Testis (tissue), 3 donors: ENCODE measurements around the gene RNU5D-1. TPM values are rescaled to one million over a fixed set of nuclear protein-coding genes. Genes with fewer than 3 reads are reported as not detected.

ENCODE experiments used
- DNase-seq: peaks from one replicate; pipeline ENCODE4 v3.0.0-alpha.2; 2019
- H3K27ac ChIP-seq, 2 donors: fragments of 200-600 bp; sonication (generic); one replicate each; pipeline ENCODE4 v1.5.1; 2019
- H3K27me3 ChIP-seq: fragments of 200-600 bp; sonication (generic); one replicate; pipeline ENCODE4 v1.5.1; 2019
- H3K36me3 ChIP-seq: fragments of 200-600 bp; sonication (generic); one replicate; pipeline ENCODE4 v1.5.1; 2017; ENCODE audit warnings: low read depth; ENCODE audit errors: missing control alignments
- H3K4me1 ChIP-seq: fragments of 200-600 bp; sonication (generic); one replicate; pipeline ENCODE4 v1.5.1; 2019
- H3K4me3 ChIP-seq, 2 donors: fragments of 200-600 bp; sonication (generic); one replicate each; pipeline ENCODE4 v1.5.1; 2017 to 2019
- H3K9me3 ChIP-seq: fragments of 200-600 bp; sonication (generic); one replicate; pipeline ENCODE4 v1.5.1; 2017
- POLR2A ChIP-seq: fragments of 450-650 bp; IDR thresholded peaks from one replicate; pipeline ENCODE4 v1.6.1; 2017; ENCODE audit warnings: antibody characterized with exemption, mild to moderate bottlenecking, moderate library complexity
- WGBS, 2 donors: methylation state at CpG; one replicate each; pipeline ENCODE4 v1.1.5; 2018; 5-methylcytosine and 5-hydroxymethylcytosine counted together
- intact Hi-C: fragments of 100-400 bp; cut with DNase I; formaldehyde crosslinking; loops from one replicate; pipeline ENCODE4 v1.15.1; 2023; ENCODE audit warnings: low total_unique reads
- polyA plus RNA-seq: library from polyadenylated mRNA; stranded (reverse); fragments of 350-450 nt; fragmentation: Illumina TruSeq; extraction: RNeasy Lipid Tissue Mini Kit (QIAGEN cat#74804); gene quantifications from one replicate; pipeline ENCODE4 v1.2.3, GENCODE V29; 2014; ENCODE audit warnings: low read depth, low replicate concordance; ENCODE audit not compliant: insufficient read depth
- total RNA-seq, 2 donors: library from RNA; depleted of rRNA; stranded (reverse); fragments of >200 nt; gene quantifications; one replicate each; pipeline ENCODE4 v1.2.3, GENCODE V29; 2016
- TF ChIP-seq, protein P1 (sequence below), 3 experiments: fragments of 450-650 bp in 2 of 3; fragments of 200-600 bp in 1 of 3; sonication (generic) in 1 of 3; IDR thresholded peaks; one replicate each; pipeline ENCODE4 v1.5.1; 2016 to 2019; ENCODE audit warnings: antibody characterized with exemption in 3 of 3, mild to moderate bottlenecking in 2 of 3, moderate library complexity in 1 of 3

The RNU5D-1 gene
- total and polyA plus RNA-seq, 3 donors from 2014 or later, result not detected

DNA sequence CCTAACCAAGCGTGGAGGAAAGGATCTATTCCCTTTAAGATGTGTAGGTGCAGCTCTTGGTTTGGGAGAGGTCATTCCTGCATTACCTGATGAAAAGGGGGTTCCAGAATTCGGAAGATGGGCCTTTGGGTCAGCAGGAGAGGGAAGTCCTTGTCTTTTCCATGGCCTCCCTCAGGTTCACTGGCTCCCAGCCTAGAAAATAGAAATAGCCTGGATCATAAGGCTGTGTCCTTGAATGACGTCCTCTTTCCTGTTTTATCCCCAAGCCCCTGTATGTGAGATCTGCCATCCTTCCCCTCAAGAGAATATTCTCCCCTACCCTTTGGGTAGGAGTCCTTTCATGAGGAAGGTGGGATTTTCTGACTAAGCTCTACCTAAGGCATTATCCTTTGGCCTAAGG, 29.9 kb upstream of the RNU5D-1 start:
- TF ChIP-seq, protein P1, sequence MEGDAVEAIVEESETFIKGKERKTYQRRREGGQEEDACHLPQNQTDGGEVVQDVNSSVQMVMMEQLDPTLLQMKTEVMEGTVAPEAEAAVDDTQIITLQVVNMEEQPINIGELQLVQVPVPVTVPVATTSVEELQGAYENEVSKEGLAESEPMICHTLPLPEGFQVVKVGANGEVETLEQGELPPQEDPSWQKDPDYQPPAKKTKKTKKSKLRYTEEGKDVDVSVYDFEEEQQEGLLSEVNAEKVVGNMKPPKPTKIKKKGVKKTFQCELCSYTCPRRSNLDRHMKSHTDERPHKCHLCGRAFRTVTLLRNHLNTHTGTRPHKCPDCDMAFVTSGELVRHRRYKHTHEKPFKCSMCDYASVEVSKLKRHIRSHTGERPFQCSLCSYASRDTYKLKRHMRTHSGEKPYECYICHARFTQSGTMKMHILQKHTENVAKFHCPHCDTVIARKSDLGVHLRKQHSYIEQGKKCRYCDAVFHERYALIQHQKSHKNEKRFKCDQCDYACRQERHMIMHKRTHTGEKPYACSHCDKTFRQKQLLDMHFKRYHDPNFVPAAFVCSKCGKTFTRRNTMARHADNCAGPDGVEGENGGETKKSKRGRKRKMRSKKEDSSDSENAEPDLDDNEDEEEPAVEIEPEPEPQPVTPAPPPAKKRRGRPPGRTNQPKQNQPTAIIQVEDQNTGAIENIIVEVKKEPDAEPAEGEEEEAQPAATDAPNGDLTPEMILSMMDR (IDR thresholded peaks at IDR 0.05), result no peak
- no peak for TF ChIP-seq POLR2A
- Histone ChIP-seq H3K27me3 (no peaks in the 10 kb centered on the region), H3K36me3 (no peaks in the 10 kb centered on the region), H3K9me3 (no peaks in the 10 kb centered on the region), H3K4me3 (no peak overlapping the region), H3K4me1 (no peaks in the 10 kb centered on the region), H3K27ac (no peak overlapping the region)
- DNase-seq, result no peak
- intact Hi-C loops, result no loop called here
- 73 to 74% methylated on average over 3 of the region's 3 CpGs for WGBS, 2 donors

DNA sequence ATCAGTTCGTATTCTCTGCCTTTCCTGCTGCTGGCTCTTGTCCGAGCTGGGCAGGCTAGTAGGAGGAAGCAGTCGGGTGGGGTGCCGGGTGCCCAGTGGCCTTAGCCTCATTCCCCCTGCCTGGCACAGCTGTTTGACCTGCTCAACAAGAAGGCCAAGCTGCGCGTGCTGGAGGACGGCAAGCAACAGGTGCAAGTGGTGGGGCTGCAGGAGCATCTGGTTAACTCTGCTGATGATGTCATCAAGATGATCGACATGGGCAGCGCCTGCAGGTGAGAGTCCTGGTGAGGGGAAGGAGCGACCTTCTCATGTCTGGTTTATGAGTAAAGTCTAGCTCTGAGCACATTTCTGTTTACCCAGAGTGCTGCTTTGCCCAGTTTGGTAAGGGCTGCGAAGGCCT, 28.1 kb upstream of the RNU5D-1 start:
- H3K27me3 ChIP-seq, result no peaks in the 10 kb centered on the region
- no peak for DNase-seq
- no peaks in the 10 kb centered on the region for H3K36me3 ChIP-seq
- intact Hi-C loops, result no loop called here
- no peak overlapping the region for H3K27ac ChIP-seq
- TF ChIP-seq, protein P1 (IDR thresholded peaks at IDR 0.05), result no peak
- TF ChIP-seq POLR2A, result no peak
- no peak overlapping the region for H3K4me3 ChIP-seq
- H3K4me1 ChIP-seq, result no peaks in the 10 kb centered on the region
- H3K9me3 ChIP-seq, result no peaks in the 10 kb centered on the region
- WGBS, 2 donors, result 78 to 95% methylated on average over 6 to 11 of the region's 11 CpGs

DNA sequence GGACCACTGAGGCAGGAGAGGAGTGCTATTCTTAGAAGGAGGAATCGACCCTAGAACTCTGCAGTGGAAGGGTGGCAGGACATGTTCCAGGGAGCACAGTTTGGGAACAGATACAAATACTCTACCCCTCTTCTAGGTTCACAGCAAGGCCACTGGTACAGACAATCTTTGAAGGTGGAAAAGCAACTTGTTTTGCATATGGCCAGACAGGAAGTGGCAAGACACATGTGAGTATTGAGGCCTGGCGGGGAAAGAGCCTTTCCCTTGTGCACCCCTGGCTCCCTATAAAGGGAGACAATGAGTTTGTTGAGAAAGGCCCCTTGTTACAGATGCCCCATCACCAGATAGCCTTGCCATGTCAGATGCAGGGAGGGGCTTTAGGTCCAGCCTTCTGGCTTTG, 26.4 kb upstream of the RNU5D-1 start:
- H3K4me3 ChIP-seq, result no peak overlapping the region
- no peaks in the 10 kb centered on the region for H3K9me3 ChIP-seq
- intact Hi-C loops, result no loop called here
- 82 to 95% methylated on average over 2 of the region's 2 CpGs for WGBS, 2 donors
- H3K4me1 ChIP-seq, result no peaks in the 10 kb centered on the region
- DNase-seq, result no peak
- no peaks in the 10 kb centered on the region for H3K36me3 ChIP-seq
- TF ChIP-seq, protein P1 (IDR thresholded peaks at IDR 0.05), result no peak
- TF ChIP-seq POLR2A, result no peak
- no peaks in the 10 kb centered on the region for H3K27me3 ChIP-seq
- no peak overlapping the region for H3K27ac ChIP-seq

DNA sequence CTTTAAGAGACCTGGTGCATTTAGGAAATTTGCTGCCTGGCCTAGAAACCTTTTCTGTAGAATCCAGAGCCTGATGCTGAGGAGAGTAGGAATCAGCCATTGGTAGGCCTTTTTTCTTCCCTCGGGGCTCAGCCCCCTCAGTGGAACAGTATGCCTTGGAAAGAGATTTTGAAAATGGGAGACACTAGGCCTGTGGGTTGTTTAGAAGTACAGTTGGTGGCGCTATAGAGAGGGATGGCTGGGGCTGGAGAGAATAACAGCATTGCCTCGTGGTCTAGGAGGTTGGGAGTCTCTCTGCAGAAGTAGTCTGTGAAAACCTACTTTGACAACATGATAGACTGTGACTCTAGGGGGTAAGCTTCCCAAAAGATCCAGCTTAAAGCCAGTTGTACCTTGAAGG, 16.9 kb upstream of the RNU5D-1 start:
- DNase-seq, result no peak
- H3K27ac ChIP-seq, result no peak overlapping the region
- 88% methylated on average over 3 of the region's 3 CpGs for WGBS, 2 donors

DNA sequence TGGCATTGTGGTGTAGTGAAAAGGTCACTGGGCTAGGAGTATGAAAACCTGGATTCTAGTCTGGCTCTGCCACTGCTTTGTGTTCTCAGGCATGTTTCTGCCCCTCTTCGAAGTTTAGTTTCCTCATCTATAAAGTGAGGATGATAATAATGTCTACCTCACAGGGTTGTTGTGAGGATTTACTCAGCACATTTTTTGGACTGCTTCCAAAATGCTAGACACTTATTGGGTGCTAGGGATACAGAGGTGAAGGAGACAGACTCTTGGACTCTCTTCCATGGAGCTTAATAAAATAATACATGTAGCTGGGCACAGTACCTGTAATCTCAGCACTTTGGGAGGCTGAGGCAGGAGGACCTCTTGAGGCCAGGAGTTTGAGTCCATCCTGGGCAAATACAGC, 12.2 kb upstream of the RNU5D-1 start:
- no peak overlapping the region for H3K27ac ChIP-seq
- H3K36me3 ChIP-seq, result no peaks in the 10 kb centered on the region
- no peak for DNase-seq
- no peak for TF ChIP-seq POLR2A
- TF ChIP-seq, protein P1 (IDR thresholded peaks at IDR 0.05), result no peak
- no peak overlapping the region for H3K4me3 ChIP-seq
- H3K27me3 ChIP-seq, result no peaks in the 10 kb centered on the region
- WGBS, 2 donors, result 95 to 96% methylated on average over 1 of the region's 1 CpG
- intact Hi-C loops, result no loop called here
- H3K4me1 ChIP-seq, result peaks cover 8% of the 10 kb centered on the region
- no peaks in the 10 kb centered on the region for H3K9me3 ChIP-seq

More for the DNA sequence above, 16.9 kb upstream of the RNU5D-1 start:
- intact Hi-C loops, result no loop called here
- Histone ChIP-seq H3K4me1 (no peaks in the 10 kb centered on the region), H3K4me3 (no peak overlapping the region), H3K36me3 (no peaks in the 10 kb centered on the region), H3K27me3 (no peaks in the 10 kb centered on the region), H3K9me3 (no peaks in the 10 kb centered on the region)
- TF ChIP-seq, protein P1 (IDR thresholded peaks at IDR 0.05), result no peak
- TF ChIP-seq POLR2A, result no peak
